ENCODE measurements around the gene KCTD12.
"Not testable (repeated sequence)": the region's sequence is repeated elsewhere in the genome, so short reads cannot be mapped to it uniquely, and the experiment has no call there.

- not testable (repeated sequence) for TF ChIP-seq POLR2AphosphoS5, TAF1 (IDR thresholded peaks at IDR 0.05; ENCODE audit: low read depth, low read length)
Observed at GRCh38 chr13:76897171-76897570, 11.0 kb upstream of the KCTD12 start.
